K562 (cell line): ENCODE measurements around the gene RNASET2. TPM values are rescaled to one million over a fixed set of nuclear protein-coding genes. Genes with fewer than 3 reads are reported as not detected.

ENCODE experiments used
- ARID1B ChIP-seq: fragments of 450-650 bp; IDR thresholded peaks from 2 replicates; pipeline ENCODE4 v1.6.1; 2016; ENCODE audit warnings: antibody characterized with exemption, mild to moderate bottlenecking, inconsistent platforms
- BRD4 ChIP-seq: fragments of 200-600 bp; sonication (generic); IDR thresholded peaks from 2 replicates; pipeline ENCODE4 v1.6.1; 2017; ENCODE audit warnings: inconsistent platforms
- BRD9 ChIP-seq: fragments of 450-650 bp; IDR thresholded peaks from 2 replicates; pipeline ENCODE4 v1.6.1; 2018; ENCODE audit warnings: low read depth; ENCODE audit not compliant: partially characterized antibody
- CXXC5 ChIP-seq: fragments of 250-450 bp; sonication (Bioruptor Pico); IDR thresholded peaks from 2 replicates; pipeline ENCODE4 v1.8.0; 2022; ENCODE audit warnings: inconsistent platforms, mild to moderate bottlenecking, moderate library complexity
- JUNB ChIP-seq: fragments of 450-650 bp; formaldehyde crosslinking; conservative IDR thresholded peaks from 2 replicates; pipeline ENCODE4 v1.4.0; 2020; ENCODE audit warnings: mild to moderate bottlenecking
- MCM3 ChIP-seq: fragments of 450-650 bp; IDR thresholded peaks from 2 replicates; pipeline ENCODE4 v1.6.1; 2016
- POLR2G ChIP-seq: fragments of 200-400 bp; formaldehyde crosslinking; IDR thresholded peaks from 2 replicates; pipeline ENCODE4 v1.6.1; 2017; ENCODE audit warnings: low read depth, mild to moderate bottlenecking, antibody characterized with exemption, low read length, moderate library complexity
- TCF7L2 ChIP-seq: fragments of 150-350 bp; IDR thresholded peaks from 2 replicates; pipeline ENCODE4 v1.6.1; 2016; ENCODE audit warnings: low read depth, mild to moderate bottlenecking, low read length, moderate library complexity
- ZBTB7A ChIP-seq: IDR thresholded peaks from 2 replicates; pipeline ENCODE4 v1.6.1; 2011; ENCODE audit warnings: low read depth, mild to moderate bottlenecking, low read length, moderate library complexity, borderline replicate concordance; ENCODE audit not compliant: control insufficient read depth
- ZNF274 ChIP-seq: IDR thresholded peaks from 2 replicates; pipeline ENCODE4 v1.6.1; 2011; ENCODE audit warnings: low read depth, mild to moderate bottlenecking, low read length, moderate library complexity, borderline replicate concordance
- ZNF583 ChIP-seq: fragments of 250-450 bp; sonication (Bioruptor Pico); IDR thresholded peaks from 2 replicates; pipeline ENCODE4 v1.4.0; 2020
- polyA plus RNA-seq, 8 experiments: library from polyadenylated mRNA; depleted of rRNA in 4 of 8; stranded (reverse) in 5 of 8; unstranded in 3 of 8; fragments of >200 nt; fragmentation: Nextera tagmentation in 2 of 8; fragmentation: Illumina TruSeq in 1 of 8; extraction: Ambion mirVana in 2 of 8; extraction: Trizol in 1 of 8; gene quantifications; 2 replicates each; pipeline versions ENCODE4 v1.2.1 to v1.2.3, GENCODE V29; 2011 to 2014; ENCODE audit warnings: inconsistent platforms in 1 of 8, missing spikeins in 1 of 8
- total RNA-seq, 7 experiments: library from RNA; depleted of rRNA in 6 of 7; stranded (reverse); fragments of >200 nt in 6 of 7; fragmentation: Illumina TruSeq in 2 of 7; extraction: Trizol in 2 of 7; gene quantifications; 2 replicates each; pipeline versions ENCODE4 v1.2.1 to v1.2.3, GENCODE V29; 2011 to 2021; ENCODE audit warnings: low replicate concordance in 1 of 7
- TF ChIP-seq, protein P1 (sequence below), 2 experiments: fragments of 450-650 bp; formaldehyde crosslinking in 1 of 2; IDR thresholded peaks; 2 replicates each; pipeline versions ENCODE4 v1.4.0 to v1.6.1; 2014 to 2020; ENCODE audit warnings: mild to moderate bottlenecking in 2 of 2, borderline replicate concordance in 1 of 2, low read depth in 1 of 2
- TF ChIP-seq, protein P2 (sequence below): fragments of 450-650 bp; formaldehyde crosslinking; IDR thresholded peaks from 2 replicates; pipeline ENCODE4 v1.4.0; 2022; ENCODE audit warnings: missing genetic modification characterization
- TF ChIP-seq, protein P3 (sequence below): fragments of 250-450 bp; sonication (Bioruptor Pico); IDR thresholded peaks from 2 replicates; pipeline ENCODE4 v1.4.0; 2020; ENCODE audit warnings: mild to moderate bottlenecking, moderate library complexity, borderline replicate concordance
- TF ChIP-seq, protein P4 (sequence below): fragments of 250-450 bp; sonication (Bioruptor Pico); IDR thresholded peaks from 2 replicates; pipeline ENCODE4 v1.8.0; 2022; ENCODE audit warnings: inconsistent platforms

RNASET2 gene
- total and polyA plus RNA-seq, 9 of the 15 experiments (the other 6 are each of a cell fraction or from before 2014, with no cell fraction given), result 7.4 to 141 (median 91.3) TPM

DNA sequence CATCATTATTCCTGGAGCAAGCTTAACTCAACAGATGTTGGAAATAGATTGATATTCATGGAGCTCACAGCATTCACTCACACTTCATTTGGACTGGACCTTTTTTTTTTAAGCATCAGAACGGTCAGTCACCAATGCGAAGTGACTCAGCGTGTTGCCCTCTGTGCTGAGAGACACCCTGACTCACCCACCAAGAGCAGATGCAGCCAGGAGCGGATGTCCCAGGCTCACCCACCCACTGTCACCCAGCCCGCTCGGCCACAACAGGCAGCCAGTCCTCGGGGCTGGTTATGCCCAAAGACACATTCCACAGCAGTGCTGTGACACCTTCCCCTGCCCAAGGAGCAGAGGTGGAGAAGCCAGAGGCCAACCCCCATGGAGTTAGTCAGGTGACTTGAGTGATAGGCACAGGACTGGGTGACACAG is 15.7 kb downstream of the RNASET2 start (continued):
- TF ChIP-seq, protein P1, sequence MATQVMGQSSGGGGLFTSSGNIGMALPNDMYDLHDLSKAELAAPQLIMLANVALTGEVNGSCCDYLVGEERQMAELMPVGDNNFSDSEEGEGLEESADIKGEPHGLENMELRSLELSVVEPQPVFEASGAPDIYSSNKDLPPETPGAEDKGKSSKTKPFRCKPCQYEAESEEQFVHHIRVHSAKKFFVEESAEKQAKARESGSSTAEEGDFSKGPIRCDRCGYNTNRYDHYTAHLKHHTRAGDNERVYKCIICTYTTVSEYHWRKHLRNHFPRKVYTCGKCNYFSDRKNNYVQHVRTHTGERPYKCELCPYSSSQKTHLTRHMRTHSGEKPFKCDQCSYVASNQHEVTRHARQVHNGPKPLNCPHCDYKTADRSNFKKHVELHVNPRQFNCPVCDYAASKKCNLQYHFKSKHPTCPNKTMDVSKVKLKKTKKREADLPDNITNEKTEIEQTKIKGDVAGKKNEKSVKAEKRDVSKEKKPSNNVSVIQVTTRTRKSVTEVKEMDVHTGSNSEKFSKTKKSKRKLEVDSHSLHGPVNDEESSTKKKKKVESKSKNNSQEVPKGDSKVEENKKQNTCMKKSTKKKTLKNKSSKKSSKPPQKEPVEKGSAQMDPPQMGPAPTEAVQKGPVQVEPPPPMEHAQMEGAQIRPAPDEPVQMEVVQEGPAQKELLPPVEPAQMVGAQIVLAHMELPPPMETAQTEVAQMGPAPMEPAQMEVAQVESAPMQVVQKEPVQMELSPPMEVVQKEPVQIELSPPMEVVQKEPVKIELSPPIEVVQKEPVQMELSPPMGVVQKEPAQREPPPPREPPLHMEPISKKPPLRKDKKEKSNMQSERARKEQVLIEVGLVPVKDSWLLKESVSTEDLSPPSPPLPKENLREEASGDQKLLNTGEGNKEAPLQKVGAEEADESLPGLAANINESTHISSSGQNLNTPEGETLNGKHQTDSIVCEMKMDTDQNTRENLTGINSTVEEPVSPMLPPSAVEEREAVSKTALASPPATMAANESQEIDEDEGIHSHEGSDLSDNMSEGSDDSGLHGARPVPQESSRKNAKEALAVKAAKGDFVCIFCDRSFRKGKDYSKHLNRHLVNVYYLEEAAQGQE (IDR thresholded peaks at IDR 0.05; ENCODE audit: borderline replicate concordance), result no peak; the same call in 1 of the 2 replicates
- TF ChIP-seq, protein P1 (CRISPR knock-in tag; IDR thresholded peaks at IDR 0.05; ENCODE audit: low read depth), result no peak
- TF ChIP-seq, protein P2, sequence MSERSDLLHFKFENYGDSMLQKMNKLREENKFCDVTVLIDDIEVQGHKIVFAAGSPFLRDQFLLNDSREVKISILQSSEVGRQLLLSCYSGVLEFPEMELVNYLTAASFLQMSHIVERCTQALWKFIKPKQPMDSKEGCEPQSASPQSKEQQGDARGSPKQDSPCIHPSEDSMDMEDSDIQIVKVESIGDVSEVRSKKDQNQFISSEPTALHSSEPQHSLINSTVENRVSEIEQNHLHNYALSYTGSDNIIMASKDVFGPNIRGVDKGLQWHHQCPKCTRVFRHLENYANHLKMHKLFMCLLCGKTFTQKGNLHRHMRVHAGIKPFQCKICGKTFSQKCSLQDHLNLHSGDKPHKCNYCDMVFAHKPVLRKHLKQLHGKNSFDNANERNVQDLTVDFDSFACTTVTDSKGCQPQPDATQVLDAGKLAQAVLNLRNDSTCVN (CRISPR knock-in tag), result no peak
- TF ChIP-seq POLR2G, result no peak
- TF ChIP-seq ARID1B, result peak; percentile 78
- no peak for TF ChIP-seq MCM3
- TF ChIP-seq, protein P3, sequence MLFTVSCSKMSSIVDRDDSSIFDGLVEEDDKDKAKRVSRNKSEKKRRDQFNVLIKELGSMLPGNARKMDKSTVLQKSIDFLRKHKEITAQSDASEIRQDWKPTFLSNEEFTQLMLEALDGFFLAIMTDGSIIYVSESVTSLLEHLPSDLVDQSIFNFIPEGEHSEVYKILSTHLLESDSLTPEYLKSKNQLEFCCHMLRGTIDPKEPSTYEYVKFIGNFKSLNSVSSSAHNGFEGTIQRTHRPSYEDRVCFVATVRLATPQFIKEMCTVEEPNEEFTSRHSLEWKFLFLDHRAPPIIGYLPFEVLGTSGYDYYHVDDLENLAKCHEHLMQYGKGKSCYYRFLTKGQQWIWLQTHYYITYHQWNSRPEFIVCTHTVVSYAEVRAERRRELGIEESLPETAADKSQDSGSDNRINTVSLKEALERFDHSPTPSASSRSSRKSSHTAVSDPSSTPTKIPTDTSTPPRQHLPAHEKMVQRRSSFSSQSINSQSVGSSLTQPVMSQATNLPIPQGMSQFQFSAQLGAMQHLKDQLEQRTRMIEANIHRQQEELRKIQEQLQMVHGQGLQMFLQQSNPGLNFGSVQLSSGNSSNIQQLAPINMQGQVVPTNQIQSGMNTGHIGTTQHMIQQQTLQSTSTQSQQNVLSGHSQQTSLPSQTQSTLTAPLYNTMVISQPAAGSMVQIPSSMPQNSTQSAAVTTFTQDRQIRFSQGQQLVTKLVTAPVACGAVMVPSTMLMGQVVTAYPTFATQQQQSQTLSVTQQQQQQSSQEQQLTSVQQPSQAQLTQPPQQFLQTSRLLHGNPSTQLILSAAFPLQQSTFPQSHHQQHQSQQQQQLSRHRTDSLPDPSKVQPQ (CRISPR knock-in tag), result no peak
- TF ChIP-seq BRD9, result no peak
- TF ChIP-seq, protein P4, sequence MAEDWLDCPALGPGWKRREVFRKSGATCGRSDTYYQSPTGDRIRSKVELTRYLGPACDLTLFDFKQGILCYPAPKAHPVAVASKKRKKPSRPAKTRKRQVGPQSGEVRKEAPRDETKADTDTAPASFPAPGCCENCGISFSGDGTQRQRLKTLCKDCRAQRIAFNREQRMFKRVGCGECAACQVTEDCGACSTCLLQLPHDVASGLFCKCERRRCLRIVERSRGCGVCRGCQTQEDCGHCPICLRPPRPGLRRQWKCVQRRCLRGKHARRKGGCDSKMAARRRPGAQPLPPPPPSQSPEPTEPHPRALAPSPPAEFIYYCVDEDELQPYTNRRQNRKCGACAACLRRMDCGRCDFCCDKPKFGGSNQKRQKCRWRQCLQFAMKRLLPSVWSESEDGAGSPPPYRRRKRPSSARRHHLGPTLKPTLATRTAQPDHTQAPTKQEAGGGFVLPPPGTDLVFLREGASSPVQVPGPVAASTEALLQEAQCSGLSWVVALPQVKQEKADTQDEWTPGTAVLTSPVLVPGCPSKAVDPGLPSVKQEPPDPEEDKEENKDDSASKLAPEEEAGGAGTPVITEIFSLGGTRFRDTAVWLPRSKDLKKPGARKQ (CRISPR knock-in tag), result no peak
- TF ChIP-seq CXXC5, result no peak; the same call in 1 of the 2 replicates
- TF ChIP-seq TCF7L2, result no peak
- TF ChIP-seq ZNF583, result no peak
- no peak for TF ChIP-seq BRD4
- TF ChIP-seq JUNB (CRISPR knock-in tag), result no peak
- TF ChIP-seq ZBTB7A, result 0 out of 2 replicates have a peak, but pooled peaks have one; percentile 30
- no peak for TF ChIP-seq ZNF274
